SK-N-SH (cell line): Measurements from ENCODE around the gene DLG2.

Experiments
- CHD2 ChIP-seq: fragments of 150-350 bp; IDR thresholded peaks from 2 replicates; pipeline ENCODE4 v1.6.1; 2018; ENCODE audit warnings: low read length; ENCODE audit not compliant: partially characterized antibody
- EZH2phosphoT487 ChIP-seq: fragments of 200-600 bp; sonication (generic); IDR thresholded peaks from 2 replicates; pipeline ENCODE4 v1.6.1; 2017; ENCODE audit warnings: low read depth, mixed run types, mild to moderate bottlenecking, antibody characterized with exemption, moderate library complexity, borderline replicate concordance
- JUND ChIP-seq: IDR thresholded peaks from 2 replicates; pipeline ENCODE4 v1.4.0; 2012
- NRF1 ChIP-seq: IDR thresholded peaks from 2 replicates; pipeline ENCODE4 v1.6.1; 2012; ENCODE audit warnings: low read depth, mild to moderate bottlenecking, low read length
- POLR2AphosphoS5 ChIP-seq: IDR thresholded peaks from 2 replicates; pipeline ENCODE4 v1.6.1; 2012; ENCODE audit warnings: low read depth, low read length
- RFX5 ChIP-seq: IDR thresholded peaks from 2 replicates; pipeline ENCODE4 v1.6.1; 2012; ENCODE audit warnings: mild to moderate bottlenecking, improper control_type of control experiment, low read length
- SIN3A ChIP-seq: IDR thresholded peaks from 2 replicates; pipeline ENCODE4 v1.6.1; 2012; ENCODE audit warnings: low read depth, mild to moderate bottlenecking, low read length, moderate library complexity, borderline replicate concordance
- TEAD4 ChIP-seq: IDR thresholded peaks from 2 replicates; pipeline ENCODE4 v1.4.0; 2012; ENCODE audit warnings: mild to moderate bottlenecking, borderline replicate concordance; ENCODE audit not compliant: insufficient read depth
- TF ChIP-seq, protein P1 (sequence below): fragments of 200-600 bp; sonication (generic); IDR thresholded peaks from 2 replicates; pipeline ENCODE4 v1.6.1; 2017; ENCODE audit warnings: antibody characterized with exemption, mild to moderate bottlenecking, moderate library complexity
- TF ChIP-seq, protein P2 (sequence below): IDR thresholded peaks from 2 replicates; pipeline ENCODE4; 2012

DNA sequence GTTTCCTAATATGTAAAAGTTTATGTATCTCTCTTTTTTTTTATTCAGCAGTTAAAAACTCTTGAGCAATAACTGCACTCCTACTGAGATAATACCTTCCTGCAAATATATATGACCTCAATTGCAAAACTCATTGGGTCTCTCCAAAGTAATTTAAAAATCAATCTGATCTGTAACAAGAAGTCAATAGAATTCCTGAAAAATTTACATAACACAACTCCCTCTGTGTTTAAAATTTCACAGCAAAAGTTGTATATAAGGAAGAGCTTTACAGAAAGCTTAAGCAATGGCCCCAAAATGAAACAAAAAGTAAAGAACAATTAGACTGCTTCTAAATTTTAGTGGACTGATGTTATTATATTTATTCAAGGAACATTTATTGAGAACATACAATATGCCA lies 313.4 kb downstream of the DLG2 start:
- TF ChIP-seq POLR2AphosphoS5 (no peak), NRF1 (no peak), CHD2 (no peak), EZH2phosphoT487 (no peak), RFX5 (no peak), JUND (no peak), TEAD4 (no peak), SIN3A (no peak)
- TF ChIP-seq, protein P1, sequence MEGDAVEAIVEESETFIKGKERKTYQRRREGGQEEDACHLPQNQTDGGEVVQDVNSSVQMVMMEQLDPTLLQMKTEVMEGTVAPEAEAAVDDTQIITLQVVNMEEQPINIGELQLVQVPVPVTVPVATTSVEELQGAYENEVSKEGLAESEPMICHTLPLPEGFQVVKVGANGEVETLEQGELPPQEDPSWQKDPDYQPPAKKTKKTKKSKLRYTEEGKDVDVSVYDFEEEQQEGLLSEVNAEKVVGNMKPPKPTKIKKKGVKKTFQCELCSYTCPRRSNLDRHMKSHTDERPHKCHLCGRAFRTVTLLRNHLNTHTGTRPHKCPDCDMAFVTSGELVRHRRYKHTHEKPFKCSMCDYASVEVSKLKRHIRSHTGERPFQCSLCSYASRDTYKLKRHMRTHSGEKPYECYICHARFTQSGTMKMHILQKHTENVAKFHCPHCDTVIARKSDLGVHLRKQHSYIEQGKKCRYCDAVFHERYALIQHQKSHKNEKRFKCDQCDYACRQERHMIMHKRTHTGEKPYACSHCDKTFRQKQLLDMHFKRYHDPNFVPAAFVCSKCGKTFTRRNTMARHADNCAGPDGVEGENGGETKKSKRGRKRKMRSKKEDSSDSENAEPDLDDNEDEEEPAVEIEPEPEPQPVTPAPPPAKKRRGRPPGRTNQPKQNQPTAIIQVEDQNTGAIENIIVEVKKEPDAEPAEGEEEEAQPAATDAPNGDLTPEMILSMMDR, result no peak
- TF ChIP-seq, protein P2, sequence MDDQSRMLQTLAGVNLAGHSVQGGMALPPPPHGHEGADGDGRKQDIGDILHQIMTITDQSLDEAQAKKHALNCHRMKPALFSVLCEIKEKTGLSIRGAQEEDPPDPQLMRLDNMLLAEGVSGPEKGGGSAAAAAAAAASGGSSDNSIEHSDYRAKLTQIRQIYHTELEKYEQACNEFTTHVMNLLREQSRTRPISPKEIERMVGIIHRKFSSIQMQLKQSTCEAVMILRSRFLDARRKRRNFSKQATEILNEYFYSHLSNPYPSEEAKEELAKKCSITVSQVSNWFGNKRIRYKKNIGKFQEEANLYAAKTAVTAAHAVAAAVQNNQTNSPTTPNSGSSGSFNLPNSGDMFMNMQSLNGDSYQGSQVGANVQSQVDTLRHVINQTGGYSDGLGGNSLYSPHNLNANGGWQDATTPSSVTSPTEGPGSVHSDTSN, result no peak
